Measurements from ENCODE around the gene MCTP2.

Gene MCTP2

GRCh38 chr15:94494732-94495131 is 263.4 kb downstream of the MCTP2 start:
- H3K36me3 ChIP-seq (ENCODE audit: insufficient read depth, insufficient read length, low read length): no peaks in the 10 kb centered on the region
- H3K27me3 ChIP-seq (ENCODE audit: insufficient read depth, insufficient read length): no peaks in the 10 kb centered on the region
- no peak overlapping the region for H3K4me3 ChIP-seq (ENCODE audit: insufficient read length, low read depth)
- no peaks in the 10 kb centered on the region for H3K9me3 ChIP-seq (ENCODE audit: insufficient read depth, low read length)
- no peak overlapping the region for H3K9ac ChIP-seq (ENCODE audit: insufficient read length, low read depth)
- DNase-seq (ENCODE audit: low read depth, low spot score): no peak
- TF ChIP-seq SUZ12 (IDR thresholded peaks at IDR 0.05; ENCODE audit: extremely low read depth, insufficient read depth, insufficient read length) (no peak), ZNF274 (IDR thresholded peaks at IDR 0.05; ENCODE audit: low read depth, low read length) (no peak), YY1 (IDR thresholded peaks at IDR 0.05; ENCODE audit: insufficient read depth, insufficient read length) (no peak)
- no peaks in the 10 kb centered on the region for H3K4me1 ChIP-seq (ENCODE audit: insufficient read depth, insufficient read length)

- no peaks in the 10 kb centered on the region for H3K27me3 ChIP-seq (ENCODE audit: insufficient read depth, insufficient read length)
- H3K9ac ChIP-seq (ENCODE audit: insufficient read length, low read depth): no peak overlapping the region
- TF ChIP-seq YY1 (IDR thresholded peaks at IDR 0.05; ENCODE audit: insufficient read depth, insufficient read length) (no peak), ZNF274 (IDR thresholded peaks at IDR 0.05; ENCODE audit: low read depth, low read length) (no peak), SUZ12 (IDR thresholded peaks at IDR 0.05; ENCODE audit: extremely low read depth, insufficient read depth, insufficient read length) (no peak)
- no peaks in the 10 kb centered on the region; the same call in 1 of the 2 replicates for H3K9me3 ChIP-seq (ENCODE audit: insufficient read depth, low read length)
- H3K4me1 ChIP-seq (ENCODE audit: insufficient read depth, insufficient read length): no peaks in the 10 kb centered on the region
- no peak for DNase-seq (ENCODE audit: low read depth, low spot score)
- H3K4me3 ChIP-seq (ENCODE audit: insufficient read length, low read depth): no peak overlapping the region
- H3K36me3 ChIP-seq (ENCODE audit: insufficient read depth, insufficient read length, low read length): no peaks in the 10 kb centered on the region
These were observed 271.9 kb downstream of the MCTP2 start for GRCh38 chr15:94503293-94503692.

GRCh38 chr15:94509259-94509658 is 277.9 kb downstream of the MCTP2 start:
- DNase-seq (ENCODE audit: low read depth, low spot score): no peak
- Histone ChIP-seq H3K9me3 (ENCODE audit: insufficient read depth, low read length) (no peaks in the 10 kb centered on the region; the same call in 1 of the 2 replicates), H3K4me1 (ENCODE audit: insufficient read depth, insufficient read length) (no peaks in the 10 kb centered on the region), H3K9ac (ENCODE audit: insufficient read length, low read depth) (no peak overlapping the region), H3K36me3 (ENCODE audit: insufficient read depth, insufficient read length, low read length) (no peaks in the 10 kb centered on the region), H3K4me3 (ENCODE audit: insufficient read length, low read depth) (no peak overlapping the region), H3K27me3 (ENCODE audit: insufficient read depth, insufficient read length) (no peaks in the 10 kb centered on the region)
- TF ChIP-seq YY1 (IDR thresholded peaks at IDR 0.05; ENCODE audit: insufficient read depth, insufficient read length) (no peak), SUZ12 (IDR thresholded peaks at IDR 0.05; ENCODE audit: extremely low read depth, insufficient read depth, insufficient read length) (no peak), ZNF274 (IDR thresholded peaks at IDR 0.05; ENCODE audit: low read depth, low read length) (no peak)

GRCh38 chr15:94522125-94522524 is 290.8 kb downstream of the MCTP2 start:
- no peaks in the 10 kb centered on the region for H3K9me3 ChIP-seq (ENCODE audit: insufficient read depth, low read length)
- H3K4me1 ChIP-seq (ENCODE audit: insufficient read depth, insufficient read length): no peaks in the 10 kb centered on the region
- TF ChIP-seq SUZ12 (IDR thresholded peaks at IDR 0.05; ENCODE audit: extremely low read depth, insufficient read depth, insufficient read length): no peak
- TF ChIP-seq ZNF274 (IDR thresholded peaks at IDR 0.05; ENCODE audit: low read depth, low read length): no peak
- TF ChIP-seq YY1 (IDR thresholded peaks at IDR 0.05; ENCODE audit: insufficient read depth, insufficient read length): no peak
- no peak overlapping the region for H3K4me3 ChIP-seq (ENCODE audit: insufficient read length, low read depth)
- H3K9ac ChIP-seq (ENCODE audit: insufficient read length, low read depth): no peak overlapping the region
- no peak for DNase-seq (ENCODE audit: low read depth, low spot score)
- no peaks in the 10 kb centered on the region for H3K36me3 ChIP-seq (ENCODE audit: insufficient read depth, insufficient read length, low read length)
- H3K27me3 ChIP-seq (ENCODE audit: insufficient read depth, insufficient read length): no peaks in the 10 kb centered on the region

GRCh38 chr15:94523873-94524272 is 292.5 kb downstream of the MCTP2 start:
- Histone ChIP-seq H3K36me3 (ENCODE audit: insufficient read depth, insufficient read length, low read length) (no peaks in the 10 kb centered on the region), H3K4me3 (ENCODE audit: insufficient read length, low read depth) (no peak overlapping the region), H3K9me3 (ENCODE audit: insufficient read depth, low read length) (no peaks in the 10 kb centered on the region), H3K9ac (ENCODE audit: insufficient read length, low read depth) (no peak overlapping the region), H3K4me1 (ENCODE audit: insufficient read depth, insufficient read length) (no peaks in the 10 kb centered on the region), H3K27me3 (ENCODE audit: insufficient read depth, insufficient read length) (no peaks in the 10 kb centered on the region)
- no peak for DNase-seq (ENCODE audit: low read depth, low spot score)
- no peak for TF ChIP-seq YY1 (IDR thresholded peaks at IDR 0.05; ENCODE audit: insufficient read depth, insufficient read length)
- no peak for TF ChIP-seq ZNF274 (IDR thresholded peaks at IDR 0.05; ENCODE audit: low read depth, low read length)
- no peak for TF ChIP-seq SUZ12 (IDR thresholded peaks at IDR 0.05; ENCODE audit: extremely low read depth, insufficient read depth, insufficient read length)

- no peak overlapping the region for H3K9ac ChIP-seq (ENCODE audit: insufficient read length, low read depth)
- no peaks in the 10 kb centered on the region for H3K9me3 ChIP-seq (ENCODE audit: insufficient read depth, low read length)
- no peaks in the 10 kb centered on the region for H3K4me1 ChIP-seq (ENCODE audit: insufficient read depth, insufficient read length)
- no peaks in the 10 kb centered on the region for H3K27me3 ChIP-seq (ENCODE audit: insufficient read depth, insufficient read length)
- no peak overlapping the region for H3K4me3 ChIP-seq (ENCODE audit: insufficient read length, low read depth)
- no peaks in the 10 kb centered on the region for H3K36me3 ChIP-seq (ENCODE audit: insufficient read depth, insufficient read length, low read length)
- DNase-seq (ENCODE audit: low read depth, low spot score): no peak
- TF ChIP-seq ZNF274 (IDR thresholded peaks at IDR 0.05; ENCODE audit: low read depth, low read length): no peak
- no peak for TF ChIP-seq YY1 (IDR thresholded peaks at IDR 0.05; ENCODE audit: insufficient read depth, insufficient read length)
- TF ChIP-seq SUZ12 (IDR thresholded peaks at IDR 0.05; ENCODE audit: extremely low read depth, insufficient read depth, insufficient read length): no peak
These were observed 293.2 kb downstream of the MCTP2 start for GRCh38 chr15:94524565-94524964.

GRCh38 chr15:94526071-94526689 is 294.8 kb downstream of the MCTP2 start:
- TF ChIP-seq SUZ12 (IDR thresholded peaks at IDR 0.05; ENCODE audit: extremely low read depth, insufficient read depth, insufficient read length): no peak
- no peak for TF ChIP-seq ZNF274 (IDR thresholded peaks at IDR 0.05; ENCODE audit: low read depth, low read length)
- TF ChIP-seq YY1 (IDR thresholded peaks at IDR 0.05; ENCODE audit: insufficient read depth, insufficient read length): no peak
- H3K36me3 ChIP-seq (ENCODE audit: insufficient read depth, insufficient read length, low read length): no peaks in the 10 kb centered on the region
- DNase-seq (ENCODE audit: low read depth, low spot score): peak; percentile 18
- no peak overlapping the region for H3K9ac ChIP-seq (ENCODE audit: insufficient read length, low read depth)
- no peaks in the 10 kb centered on the region for H3K4me1 ChIP-seq (ENCODE audit: insufficient read depth, insufficient read length)
- no peaks in the 10 kb centered on the region for H3K27me3 ChIP-seq (ENCODE audit: insufficient read depth, insufficient read length)
- H3K4me3 ChIP-seq (ENCODE audit: insufficient read length, low read depth): no peak overlapping the region
- no peaks in the 10 kb centered on the region for H3K9me3 ChIP-seq (ENCODE audit: insufficient read depth, low read length)
